Chondrocyte (in vitro differentiated cells): ENCODE results near the gene SH3BGRL3. TPM values are rescaled to one million over a fixed set of nuclear protein-coding genes. Genes with fewer than 3 reads are reported as not detected.

Experiments used
- DNase-seq: peaks from one replicate; pipeline ENCODE4 v3.0.0; 2021; ENCODE audit warnings: mixed read lengths, low spot score
- H3K27ac Mint-ChIP-seq: one replicate; pipeline ENCODE4 v1.8.0; 2021; ENCODE audit warnings: mild to moderate bottlenecking, moderate library complexity, mixed read lengths; ENCODE audit not compliant: unreplicated experiment
- H3K27me3 Mint-ChIP-seq: 2 replicates; pipeline ENCODE4 v1.8.0; 2021; ENCODE audit warnings: low read depth, mixed read lengths
- H3K36me3 Mint-ChIP-seq: 2 replicates; pipeline ENCODE4 v1.8.0; 2021; ENCODE audit warnings: low read depth, mixed read lengths
- H3K4me1 Mint-ChIP-seq: 2 replicates; pipeline ENCODE4 v1.8.0; 2021; ENCODE audit warnings: low read depth, mild to moderate bottlenecking, mixed read lengths
- H3K4me3 Mint-ChIP-seq: one replicate; pipeline ENCODE4 v1.8.0; 2021; ENCODE audit warnings: mild to moderate bottlenecking, moderate library complexity, mixed read lengths; ENCODE audit not compliant: unreplicated experiment
- H3K9me3 Mint-ChIP-seq: 2 replicates; pipeline ENCODE4 v1.8.0; 2021; ENCODE audit warnings: low read depth, mixed read lengths
- CTCF ChIP-seq: fragments of 200-600 bp; sonication (generic); IDR thresholded peaks from 2 replicates; pipeline ENCODE4 v1.5.0; 2021; ENCODE audit warnings: antibody characterized with exemption, mild to moderate bottlenecking, moderate library complexity
- total RNA-seq: library from RNA; stranded (reverse); gene quantifications from 3 replicates; pipeline ENCODE4 v1.2.1, GENCODE V29; 2021

SH3BGRL3 gene
- total RNA-seq, 1 donor from 2014 or later: 162 TPM

- no peak for TF ChIP-seq CTCF
- DNase-seq: no peak
- Mint-ChIP-seq H3K27ac (no peak overlapping the region), H3K36me3 (no peaks in the 10 kb centered on the region), H3K4me3 (no peak overlapping the region), H3K4me1 (peaks cover 6% of the 10 kb centered on the region), H3K27me3 (peaks cover 4% of the 10 kb centered on the region), H3K9me3 (no peaks in the 10 kb centered on the region)
Measured at GRCh38 chr1:26330276-26330675, 50.4 kb downstream of the SH3BGRL3 start.

Other genes starting within 250 kb of the SH3BGRL3 start
- 0.12 TPM in 1 of 3 replicates, not detected in the others for gene SLC30A2, start 234.0 kb upstream of the SH3BGRL3 start, total RNA-seq
- gene TRIM63, start 212.5 kb upstream of the SH3BGRL3 start, total RNA-seq: 0.26 to 0.70 TPM in 2 of 3 replicates, not detected in the other
- 6.2 to 6.8 TPM (median 6.7 TPM) in 3 replicates for gene PDIK1L, start 168.3 kb upstream of the SH3BGRL3 start, total RNA-seq
- 0.22 to 0.27 TPM (median 0.23 TPM) in 3 replicates for gene FAM110D, start 121.0 kb upstream of the SH3BGRL3 start, total RNA-seq
- not detected in 3 replicates for gene C1orf232, start 111.1 kb upstream of the SH3BGRL3 start, total RNA-seq
- gene ZNF593, start 110.2 kb upstream of the SH3BGRL3 start, total RNA-seq: 19.6 to 27.0 TPM (median 22.4 TPM) in 3 replicates
- not detected in 3 replicates for gene ZNF593OS, start 108.3 kb upstream of the SH3BGRL3 start, total RNA-seq
- 0.18 to 0.80 TPM (median 0.58 TPM) in 3 replicates for gene CNKSR1, start 102.6 kb upstream of the SH3BGRL3 start, total RNA-seq
- not detected in 3 replicates for gene CATSPER4, start 89.5 kb upstream of the SH3BGRL3 start, total RNA-seq
- gene CEP85, start 45.9 kb upstream of the SH3BGRL3 start, total RNA-seq: 13.1 to 18.2 TPM (median 13.7 TPM) in 3 replicates
- gene UBXN11, start 26.6 kb downstream of the SH3BGRL3 start, total RNA-seq: 8.7 to 20.4 TPM (median 8.7 TPM) in 3 replicates
- not detected in 3 replicates for gene CD52, start 37.9 kb downstream of the SH3BGRL3 start, total RNA-seq
- not detected in 3 replicates for gene CRYBG2, start 74.0 kb downstream of the SH3BGRL3 start, total RNA-seq
- gene ZNF683, start 92.7 kb downstream of the SH3BGRL3 start, total RNA-seq: not detected in 3 replicates
- gene LIN28A, start 130.7 kb downstream of the SH3BGRL3 start, total RNA-seq: not detected in 3 replicates
- 67.1 to 89.2 TPM (median 78.3 TPM) in 3 replicates for gene DHDDS, start 152.2 kb downstream of the SH3BGRL3 start, total RNA-seq
- gene HMGN2, start 192.4 kb downstream of the SH3BGRL3 start, total RNA-seq: 241 to 314 TPM (median 245 TPM) in 3 replicates
- 3.6 to 6.3 TPM (median 4.4 TPM) in 3 replicates for gene RPS6KA1, start 249.7 kb downstream of the SH3BGRL3 start, total RNA-seq